Thyroid gland (tissue), 4 donors: ENCODE measurements around the gene HES7.

Source experiments
- CTCF ChIP-seq, 6 experiments: fragments of 200-600 bp in 3 of 6; fragments of 450-650 bp in 3 of 6; sonication (generic) in 3 of 6; IDR thresholded peaks; one replicate each; pipeline ENCODE4 v1.5.1; 2016 to 2019; ENCODE audit warnings: antibody characterized with exemption in 6 of 6, mild to moderate bottlenecking in 2 of 6, inconsistent platforms in 1 of 6, moderate library complexity in 1 of 6
- POLR2A ChIP-seq, 2 donors: fragments of 450-650 bp; IDR thresholded peaks; one replicate each; pipeline ENCODE4 v1.6.1; 2017; ENCODE audit warnings: antibody characterized with exemption in 2 of 2, mild to moderate bottlenecking in 2 of 2, moderate library complexity in 1 of 2

DNA sequence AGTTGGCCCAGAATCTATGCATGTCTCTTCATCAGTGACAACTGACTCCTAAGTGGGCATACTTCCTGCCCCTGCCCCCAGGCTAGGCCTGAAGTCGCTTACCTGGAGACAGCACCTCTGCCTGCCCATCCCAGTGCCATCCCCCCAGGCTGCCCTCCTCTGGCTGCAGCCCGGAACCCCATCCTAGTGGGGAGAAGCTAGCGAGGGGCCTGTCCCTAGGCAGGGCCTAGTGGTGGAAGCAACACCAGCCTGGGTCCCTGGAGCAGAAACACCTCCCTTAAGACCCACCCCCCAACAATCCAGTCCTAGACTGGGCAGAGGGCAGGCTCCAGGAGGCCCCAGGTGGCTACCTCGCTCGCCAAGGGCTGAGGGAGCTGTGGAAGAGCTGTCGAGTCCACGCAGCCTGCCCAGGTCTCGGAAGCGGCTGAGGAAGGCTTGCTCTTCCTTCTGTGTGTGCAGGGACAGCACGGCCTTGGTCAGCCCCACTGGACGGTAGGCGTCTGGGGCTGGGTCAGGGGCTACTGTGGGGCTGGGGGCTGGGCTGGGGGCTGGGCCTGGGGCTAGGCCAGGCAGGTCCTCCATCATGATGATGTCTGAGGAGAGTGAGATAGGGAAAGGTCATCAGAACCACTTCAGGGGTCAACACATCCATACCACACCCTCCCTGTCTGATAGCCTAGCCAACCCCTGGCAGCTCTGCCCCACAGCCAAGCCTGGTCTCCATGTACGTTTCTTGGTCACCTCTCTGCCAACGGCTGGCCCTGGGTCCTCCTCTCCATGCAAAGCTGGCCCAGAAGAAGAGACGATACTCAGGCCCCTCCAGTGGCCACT is 20.7 kb upstream of the HES7 start:
- no peak for TF ChIP-seq CTCF (IDR thresholded peaks at IDR 0.05)
- no peak for TF ChIP-seq POLR2A (IDR thresholded peaks at IDR 0.05)
